Spleen (tissue), 7 donors: ENCODE measurements around the gene TCP10L.

Experiments
- POLR2AphosphoS5 ChIP-seq, 3 donors: sonication (generic); formaldehyde crosslinking; IDR thresholded peaks; one replicate each; pipeline ENCODE4 v1.5.1; 2017; ENCODE audit warnings: antibody characterized with exemption in 3 of 3
- TF ChIP-seq, protein P1 (sequence below), 11 experiments: fragments of 200-600 bp in 7 of 11; fragments of 450-650 bp in 4 of 11; sonication (generic) in 4 of 11; IDR thresholded peaks in 8 of 11; conservative IDR thresholded peaks in 3 of 11; 1 replicate in 7 of 11; 2 replicates in 4 of 11; pipeline versions ENCODE4 v1.4.0 to v1.8.0; 2016 to 2021; ENCODE audit warnings: antibody characterized with exemption in 11 of 11, inconsistent platforms in 4 of 11, mild to moderate bottlenecking in 1 of 11
- donor health status: DM: no; HTN: no; CAD: no; lungs with moderate emphysema.
- donor health status: DM: no; HTN: no; CAD: no.
- donor health status: DM: no; HTN: no; CAD: no.

GRCh38 chr21:32549440-32549839 is 35.9 kb downstream of the TCP10L start:
- TF ChIP-seq, protein P1, sequence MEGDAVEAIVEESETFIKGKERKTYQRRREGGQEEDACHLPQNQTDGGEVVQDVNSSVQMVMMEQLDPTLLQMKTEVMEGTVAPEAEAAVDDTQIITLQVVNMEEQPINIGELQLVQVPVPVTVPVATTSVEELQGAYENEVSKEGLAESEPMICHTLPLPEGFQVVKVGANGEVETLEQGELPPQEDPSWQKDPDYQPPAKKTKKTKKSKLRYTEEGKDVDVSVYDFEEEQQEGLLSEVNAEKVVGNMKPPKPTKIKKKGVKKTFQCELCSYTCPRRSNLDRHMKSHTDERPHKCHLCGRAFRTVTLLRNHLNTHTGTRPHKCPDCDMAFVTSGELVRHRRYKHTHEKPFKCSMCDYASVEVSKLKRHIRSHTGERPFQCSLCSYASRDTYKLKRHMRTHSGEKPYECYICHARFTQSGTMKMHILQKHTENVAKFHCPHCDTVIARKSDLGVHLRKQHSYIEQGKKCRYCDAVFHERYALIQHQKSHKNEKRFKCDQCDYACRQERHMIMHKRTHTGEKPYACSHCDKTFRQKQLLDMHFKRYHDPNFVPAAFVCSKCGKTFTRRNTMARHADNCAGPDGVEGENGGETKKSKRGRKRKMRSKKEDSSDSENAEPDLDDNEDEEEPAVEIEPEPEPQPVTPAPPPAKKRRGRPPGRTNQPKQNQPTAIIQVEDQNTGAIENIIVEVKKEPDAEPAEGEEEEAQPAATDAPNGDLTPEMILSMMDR (IDR thresholded peaks at IDR 0.05 in 8 of 11, conservative IDR thresholded peaks at IDR 0.05 in 3 of 11), result no peak
- TF ChIP-seq POLR2AphosphoS5 (IDR thresholded peaks at IDR 0.05), result no peak
